Measurements from ENCODE around the gene ZCCHC13.
"Not testable (repeated sequence)": the region's sequence is repeated elsewhere in the genome, so short reads cannot be mapped to it uniquely, and the experiment has no call there.

The ZCCHC13 gene

DNA sequence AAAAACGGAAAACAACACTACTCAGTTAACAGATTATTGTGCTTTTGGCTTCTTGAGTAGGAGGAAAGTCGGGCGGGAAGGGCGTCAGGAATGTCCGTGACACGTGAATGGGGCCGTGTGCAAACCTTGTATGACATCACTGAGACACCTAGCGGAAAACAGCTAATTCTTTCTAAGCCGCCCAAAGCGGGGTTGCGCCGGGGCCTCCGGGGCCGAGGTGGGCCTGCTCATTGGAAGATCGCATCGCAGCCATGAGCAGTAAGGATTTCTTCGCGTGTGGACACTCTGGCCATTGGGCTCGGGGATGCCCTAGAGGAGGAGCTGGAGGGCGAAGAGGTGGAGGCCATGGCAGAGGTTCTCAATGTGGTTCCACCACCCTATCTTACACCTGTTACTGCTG, at the start of gene ZCCHC13:
Gene ZCCHC13 (plus strand): TSS at position 165 of the 400 bp plus-strand sequence. CDS start 87 bp downstream, at position 252.
- DNase-seq (ENCODE audit: low spot score), result no peak

- not testable (repeated sequence) for DNase-seq (ENCODE audit: low spot score)
Observed at GRCh38 chrX:74258111-74258510, 45.9 kb upstream of the ZCCHC13 start.

- DNase-seq (ENCODE audit: low spot score), result no peak
Observed at GRCh38 chrX:74259885-74260491, 44.0 kb upstream of the ZCCHC13 start.

DNA sequence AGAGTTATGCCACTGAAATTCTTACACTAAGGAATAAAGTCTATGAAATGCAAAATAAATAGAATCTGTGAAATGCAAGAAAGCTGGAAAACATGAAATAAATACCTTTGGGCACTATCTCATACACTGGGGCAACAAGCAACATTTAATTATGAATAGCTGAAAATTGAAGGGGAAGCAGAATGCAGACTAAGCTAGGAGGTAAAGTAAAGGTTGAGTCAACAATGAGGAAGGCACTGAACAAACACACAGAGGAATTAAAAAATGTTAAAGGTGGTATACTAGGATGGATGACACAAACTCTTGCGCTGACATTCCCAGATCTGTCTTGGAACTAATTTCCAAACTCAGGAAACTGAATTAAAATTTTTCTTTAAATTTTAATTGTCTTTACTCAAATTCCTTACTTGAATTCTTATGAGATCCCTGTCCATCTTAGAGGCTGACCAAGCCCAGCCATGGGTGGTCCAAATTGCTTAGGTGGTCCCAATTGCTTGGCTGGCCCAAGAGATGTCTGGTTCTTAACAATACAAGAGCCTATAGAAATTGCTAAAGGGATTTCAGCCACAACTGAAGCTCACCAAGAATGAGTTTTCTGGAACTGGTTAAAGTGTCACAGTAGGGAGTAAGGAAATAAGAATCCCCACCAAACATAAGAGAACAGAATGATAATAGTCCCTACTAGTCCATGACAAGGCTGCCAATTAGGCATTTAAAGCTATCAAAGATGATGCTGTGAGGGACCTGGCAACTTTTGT, 41.3 kb upstream of the ZCCHC13 start:
- DNase-seq (ENCODE audit: low spot score), result no peak

DNA sequence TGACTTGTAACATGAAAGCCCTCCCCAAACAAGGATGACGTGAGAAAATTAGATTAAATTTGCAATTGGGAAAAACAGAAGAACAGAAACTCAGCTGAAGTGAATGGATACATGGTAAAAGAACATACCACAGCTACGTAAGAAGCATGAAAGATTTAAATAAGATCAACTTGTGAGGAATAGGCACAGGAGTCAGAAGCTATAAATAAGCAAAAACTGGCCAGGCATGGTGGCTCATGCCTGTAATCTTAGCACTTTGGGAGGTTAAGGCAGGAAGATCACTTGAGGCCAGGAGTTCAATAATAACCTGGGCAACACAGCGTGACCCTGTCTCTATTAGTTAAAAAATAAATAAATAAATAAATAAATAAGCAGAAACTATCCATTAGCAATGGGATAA, 33.6 kb upstream of the ZCCHC13 start:
- DNase-seq (ENCODE audit: low spot score), result no peak

GRCh38 chrX:74272230-74272629, 31.8 kb upstream of the ZCCHC13 start:
- no peak for DNase-seq (ENCODE audit: low spot score)

- DNase-seq (ENCODE audit: low spot score), result no peak
Observed at GRCh38 chrX:74274516-74274915, 29.5 kb upstream of the ZCCHC13 start.

- DNase-seq (ENCODE audit: low spot score), result no peak
Observed at GRCh38 chrX:74277320-74277719, 26.7 kb upstream of the ZCCHC13 start.

- DNase-seq (ENCODE audit: low spot score), result no peak
Observed at GRCh38 chrX:74277846-74278245, 26.1 kb upstream of the ZCCHC13 start.

- DNase-seq (ENCODE audit: low spot score), result no peak
Observed at GRCh38 chrX:74280759-74281158, 23.2 kb upstream of the ZCCHC13 start.

- DNase-seq (ENCODE audit: low spot score), result no peak
Observed at GRCh38 chrX:74284391-74284952, 19.5 kb upstream of the ZCCHC13 start.

DNA sequence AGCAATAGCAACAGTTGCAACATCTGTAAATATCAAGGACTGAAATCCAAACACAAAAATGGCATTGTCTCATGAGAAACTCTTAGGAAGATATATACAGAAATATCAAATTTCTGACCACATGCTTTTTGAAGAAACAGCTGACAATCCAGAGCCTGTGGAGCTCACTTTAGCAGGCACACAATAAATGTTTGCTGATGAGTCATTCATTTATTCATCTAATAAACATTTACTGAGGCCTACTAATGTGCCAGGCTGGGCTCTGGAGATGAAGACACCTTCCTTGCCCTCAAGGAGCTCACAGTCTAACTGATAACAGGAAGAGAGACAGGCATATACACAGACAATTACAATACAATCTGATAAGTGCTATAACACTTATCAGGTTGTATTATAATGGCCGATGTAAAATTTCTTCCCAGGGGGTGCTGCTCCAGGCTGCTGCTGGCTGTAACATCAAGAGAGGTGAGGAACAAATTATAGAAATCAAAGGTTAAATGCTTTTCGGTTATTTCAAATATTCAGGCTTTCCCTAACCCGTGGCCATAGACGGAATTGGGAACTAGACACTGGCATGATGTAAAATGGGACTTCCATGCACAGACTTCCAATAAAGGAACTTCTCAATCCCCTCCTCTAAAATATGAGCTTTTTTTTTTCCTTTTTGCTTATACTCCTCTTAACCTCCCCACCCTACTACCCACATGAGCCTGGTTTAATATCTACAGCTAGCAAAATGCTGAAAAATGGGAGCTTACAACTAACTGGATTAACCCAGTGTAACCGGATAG, 16.8 kb upstream of the ZCCHC13 start:
- peak; percentile 12 for DNase-seq (ENCODE audit: low spot score)

DNA sequence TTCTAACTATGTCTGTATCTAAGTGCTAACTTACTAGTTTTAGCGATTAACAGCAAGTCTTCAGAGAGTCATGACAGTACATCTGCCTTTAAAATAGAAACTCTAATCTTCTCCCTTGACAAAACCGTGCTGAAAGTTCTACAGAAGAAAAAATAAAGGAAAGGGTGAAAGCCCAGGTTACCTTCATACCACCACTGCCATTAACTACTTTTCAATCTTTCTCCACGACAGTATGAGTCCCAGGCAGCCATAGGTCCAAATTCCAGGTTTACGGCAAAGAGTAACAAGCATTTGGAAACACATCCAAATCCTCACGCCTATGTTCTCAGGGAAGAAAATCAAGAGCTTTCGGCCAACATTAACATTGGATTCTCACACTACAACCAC, 12.4 kb upstream of the ZCCHC13 start:
- no peak for DNase-seq (ENCODE audit: low spot score)

GRCh38 chrX:74291964-74292807, 11.8 kb upstream of the ZCCHC13 start:
- peak; percentile 83 for DNase-seq (ENCODE audit: low spot score)

- DNase-seq (ENCODE audit: low spot score), result no peak
Observed at GRCh38 chrX:74292808-74293123, 11.2 kb upstream of the ZCCHC13 start.

GRCh38 chrX:74293343-74293946, 10.5 kb upstream of the ZCCHC13 start:
- peak; percentile 85 for DNase-seq (ENCODE audit: low spot score)

- DNase-seq (ENCODE audit: low spot score), result no peak
Observed at GRCh38 chrX:74295101-74295500, 8.9 kb upstream of the ZCCHC13 start.

- DNase-seq (ENCODE audit: low spot score), result no peak
Observed at GRCh38 chrX:74297766-74298165, 6.2 kb upstream of the ZCCHC13 start.

DNA sequence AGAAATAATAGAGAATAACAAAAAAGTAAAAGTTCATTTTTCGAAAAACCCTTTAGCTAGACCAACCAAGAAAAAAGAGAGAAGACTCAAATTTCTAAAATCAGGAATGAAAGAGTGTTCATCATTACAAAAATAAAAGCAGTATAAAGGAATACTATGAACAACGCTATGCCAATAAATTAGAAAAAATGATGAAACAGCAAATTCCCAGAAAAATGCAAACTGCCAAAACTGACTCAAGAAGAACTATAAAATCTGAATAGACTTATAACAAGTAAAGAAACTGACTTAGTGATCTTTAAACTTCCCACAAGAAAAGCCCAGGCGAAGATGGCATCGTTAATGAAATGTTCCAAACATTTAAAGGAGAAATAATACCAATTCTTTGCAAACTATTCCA, 3.1 kb upstream of the ZCCHC13 start:
- no peak for DNase-seq (ENCODE audit: low spot score)

- DNase-seq (ENCODE audit: low spot score), result no peak
Observed at GRCh38 chrX:74318672-74319071, 14.7 kb downstream of the ZCCHC13 start.

DNA sequence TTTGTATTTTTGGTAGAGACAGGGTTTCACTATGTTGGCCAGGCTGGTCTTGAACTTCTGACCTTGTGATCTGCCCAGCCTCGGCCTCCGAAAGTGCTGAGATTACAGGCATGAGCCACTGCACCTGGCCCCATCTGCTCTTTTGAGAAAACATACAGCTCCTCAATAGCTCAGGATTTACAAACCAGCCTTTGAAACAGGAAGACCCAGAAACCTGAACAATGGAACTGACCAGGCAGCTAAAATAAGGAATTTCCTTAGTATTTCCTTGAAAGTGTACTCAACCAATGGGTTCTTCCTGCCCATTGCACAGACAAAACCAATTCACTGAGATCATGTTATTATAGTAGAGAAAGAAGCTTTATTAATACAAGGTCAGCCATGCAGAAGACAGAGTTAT, 15.3 kb downstream of the ZCCHC13 start:
- DNase-seq (ENCODE audit: low spot score), result not testable (repeated sequence)
